Ovary (tissue), 9 donors: ENCODE data around the gene THSD4. TPM values are rescaled to one million over a fixed set of nuclear protein-coding genes. Genes with fewer than 3 reads are reported as not detected.

Experiments used
- DNase-seq, 5 donors: peaks; one replicate each; pipeline ENCODE4 v3.0.0-alpha.2; 2019 to 2020
- H3K27ac ChIP-seq, 2 donors: fragments of 200-600 bp; one replicate each; pipeline versions ENCODE4 v1.5.1 to v1.8.0; 2019 to 2022
- H3K27me3 ChIP-seq: fragments of 200-600 bp; one replicate; pipeline ENCODE4 v1.8.0; 2022
- H3K36me3 ChIP-seq: fragments of 200-600 bp; sonication (generic); one replicate; pipeline ENCODE4 v1.5.1; 2019
- H3K4me1 ChIP-seq: one replicate; pipeline ENCODE4 v1.8.1; 2013; ENCODE audit warnings: mild to moderate bottlenecking, moderate library complexity; ENCODE audit not compliant: insufficient read depth
- H3K4me3 ChIP-seq: fragments of 200-600 bp; sonication (generic); one replicate; pipeline ENCODE4 v1.5.1; 2017
- H3K9me3 ChIP-seq, 2 donors: fragments of 200-600 bp in 1 of 2; sonication (generic) in 1 of 2; one replicate each; pipeline versions ENCODE4 v1.5.1 to v1.8.1; 2013 to 2019; ENCODE audit warnings: mild to moderate bottlenecking in 1 of 2, moderate library complexity in 1 of 2
- CTCF ChIP-seq, 3 donors: fragments of 450-650 bp in 2 of 3; fragments of 200-600 bp in 1 of 3; IDR thresholded peaks; one replicate each; pipeline versions ENCODE4 v1.5.1 to v1.8.0; 2016 to 2022; ENCODE audit warnings: antibody characterized with exemption in 3 of 3, mild to moderate bottlenecking in 1 of 3
- EP300 ChIP-seq: sonication (generic); formaldehyde crosslinking; IDR thresholded peaks from one replicate; pipeline ENCODE4 v1.6.1; 2017; ENCODE audit warnings: antibody characterized with exemption
- POLR2A ChIP-seq: fragments of 450-650 bp; IDR thresholded peaks from one replicate; pipeline ENCODE4 v1.6.1; 2017; ENCODE audit warnings: antibody characterized with exemption, mild to moderate bottlenecking, moderate library complexity
- WGBS, 3 donors: extraction: QIAGEN DNeasy Blood & Tissue Kit in 1 of 3; methylation state at CpG; one replicate each; pipeline versions ENCODE4 v1.1.5 to v1.1.7; 2013 to 2017; 5-methylcytosine and 5-hydroxymethylcytosine counted together
- intact Hi-C, 4 donors: fragments of 100-400 bp; cut with DNase I; formaldehyde crosslinking; loops; one replicate each; pipeline versions ENCODE4 v1.11.0 to v1.15.1; 2022 to 2023
- polyA plus RNA-seq, 2 donors: library from polyadenylated mRNA; stranded (reverse); fragments of 200-250 nt in 1 of 2; fragments of 350-450 nt in 1 of 2; fragmentation: Illumina TruSeq in 1 of 2; extraction: RNeasy Lipid Tissue Mini Kit (QIAGEN cat#74804) in 1 of 2; gene quantifications; one replicate each; pipeline ENCODE4 v1.2.3, GENCODE V29; 2013 to 2014
- total RNA-seq, 7 donors: library from RNA; depleted of rRNA in 2 of 7; stranded (reverse); fragments of >200 nt in 2 of 7; fragmentation: NEBNext Ultra II Directional in 3 of 7; extraction: Animal tissue kit (Norgen Biotek cat#: 25700) in 3 of 7; gene quantifications; one replicate each; pipeline versions ENCODE4 v1.1.0 to v1.2.4, GENCODE V29; 2016 to 2023
- donor health status: DM: no; HTN: no; CAD: no; lungs with moderate emphysema.
- donor health status: DM: no; HTN: no; CAD: no.
- donor health status: Bipolar disorder and iron deficiency.
- donor health status: DM: yes; HTN: yes; CAD: no.
- donor health status: DM: no; HTN: no; CAD: no.
- donor health status: DM: yes; HTN: yes; CAD: no.

Gene THSD4
- total and polyA plus RNA-seq, 9 donors, result 3.2 to 53.4 (median 13.5) TPM

- DNase-seq, result no peak
- Histone ChIP-seq H3K4me1 (peaks cover 5% of the 10 kb centered on the region), H3K4me3 (no peak overlapping the region), H3K27ac (no peak overlapping the region), H3K9me3 (no peaks in the 10 kb centered on the region), H3K36me3 (no peaks in the 10 kb centered on the region), H3K27me3 (no peaks in the 10 kb centered on the region)
- intact Hi-C loops, result no loop called here
- TF ChIP-seq EP300 (no peak), CTCF (IDR thresholded peaks at IDR 0.05) (no peak), POLR2A (no peak)
- 69 to 86% (median 84%) methylated on average over 1 of the region's 1 CpG for WGBS, 3 donors
Measured at GRCh38 chr15:71373917-71374316, 258.6 kb downstream of the THSD4 start.

GRCh38 chr15:71374607-71375352, 259.5 kb downstream of the THSD4 start:
- no peaks in the 10 kb centered on the region for H3K9me3 ChIP-seq
- H3K27ac ChIP-seq, result no peak overlapping the region
- DNase-seq, result no peak
- no peak overlapping the region for H3K4me3 ChIP-seq
- 44 to 46% (median 44%) methylated on average over 6 of the region's 6 CpGs for WGBS, 3 donors
- peaks cover 5% of the 10 kb centered on the region for H3K4me1 ChIP-seq
- no peaks in the 10 kb centered on the region for H3K27me3 ChIP-seq
- TF ChIP-seq CTCF (IDR thresholded peaks at IDR 0.05) (no peak), POLR2A (no peak), EP300 (no peak)
- H3K36me3 ChIP-seq, result no peaks in the 10 kb centered on the region
- intact Hi-C loops, result no loop called here

GRCh38 chr15:71375934-71376333, 260.7 kb downstream of the THSD4 start:
- no peak overlapping the region for H3K4me3 ChIP-seq
- no peak for TF ChIP-seq EP300
- no peak for TF ChIP-seq POLR2A
- TF ChIP-seq CTCF (IDR thresholded peaks at IDR 0.05), result no peak
- no peaks in the 10 kb centered on the region for H3K9me3 ChIP-seq
- no peaks in the 10 kb centered on the region for H3K36me3 ChIP-seq
- no peak overlapping the region for H3K27ac ChIP-seq
- no peaks in the 10 kb centered on the region for H3K27me3 ChIP-seq
- DNase-seq, result no peak
- H3K4me1 ChIP-seq, result peaks cover 5% of the 10 kb centered on the region
- intact Hi-C loops, result no loop called here
- WGBS, 3 donors, result 97 to 99% (median 99%) methylated on average over 3 of the region's 3 CpGs

GRCh38 chr15:71379893-71380292, 264.6 kb downstream of the THSD4 start:
- no peaks in the 10 kb centered on the region for H3K27me3 ChIP-seq
- no peak for DNase-seq
- peaks cover 2% of the 10 kb centered on the region for H3K4me1 ChIP-seq
- no peaks in the 10 kb centered on the region for H3K9me3 ChIP-seq
- no peaks in the 10 kb centered on the region for H3K36me3 ChIP-seq
- no peak overlapping the region for H3K27ac ChIP-seq
- TF ChIP-seq CTCF (IDR thresholded peaks at IDR 0.05), result no peak
- no peak for TF ChIP-seq EP300
- no peak for TF ChIP-seq POLR2A
- 42 to 48% (median 47%) methylated on average over 2 of the region's 2 CpGs for WGBS, 3 donors
- H3K4me3 ChIP-seq, result no peak overlapping the region
- intact Hi-C loops, result loop anchor here in 1 of 4 donors (10.0 kb wide), 1 partner anchor 265 kb away; the partner anchor contains the start of gene THSD4
